Lung (tissue), 12 donors: ENCODE data around the gene MDGA2. TPM values are rescaled to one million over a fixed set of nuclear protein-coding genes. Genes with fewer than 3 reads are reported as not detected.

Experiments
- ATAC-seq: fragments of 200-7000 bp; cut with Tn5 transposase; one replicate; pipeline ENCODE4 v1.9.1; 2020; ENCODE audit warnings: moderate number of reproducible peaks; ENCODE audit not compliant: insufficient read depth, low FRiP score
- DNase-seq, 3 donors: peaks; one replicate each; pipeline ENCODE4 v3.0.0-alpha.2; 2013 to 2017
- H3K27ac ChIP-seq, 2 donors: one replicate each; pipeline ENCODE4 v1.5.1; 2013; ENCODE audit warnings: mild to moderate bottlenecking in 2 of 2, moderate library complexity in 2 of 2, control low read depth in 1 of 2, inconsistent platforms in 1 of 2, low read depth in 1 of 2, low read length in 1 of 2
- H3K27me3 ChIP-seq, 3 donors: one replicate each; pipeline ENCODE4 v1.5.1; 2013; ENCODE audit warnings: low read length in 2 of 3; ENCODE audit not compliant: control insufficient read depth in 3 of 3, insufficient read depth in 3 of 3
- H3K36me3 ChIP-seq, 4 donors: one replicate each; pipeline ENCODE4 v1.5.1; 2013; ENCODE audit warnings: low read length in 4 of 4, mild to moderate bottlenecking in 1 of 4, moderate library complexity in 1 of 4; ENCODE audit not compliant: control insufficient read depth in 4 of 4, insufficient read depth in 4 of 4
- H3K4me1 ChIP-seq, 5 donors: one replicate each; pipeline ENCODE4 v1.5.1; 2013; ENCODE audit warnings: low read length in 5 of 5, mild to moderate bottlenecking in 2 of 5, moderate library complexity in 1 of 5; ENCODE audit not compliant: control insufficient read depth in 5 of 5, insufficient read depth in 5 of 5
- H3K4me3 ChIP-seq: one replicate; pipeline ENCODE4 v1.5.1; 2013; ENCODE audit warnings: mild to moderate bottlenecking, control low read depth, moderate library complexity
- H3K9ac ChIP-seq, 2 donors: one replicate each; pipeline ENCODE4 v1.5.1; 2013; ENCODE audit warnings: low read length in 2 of 2, control low read depth in 1 of 2; ENCODE audit not compliant: insufficient read depth in 1 of 2
- H3K9me3 ChIP-seq, 4 donors: one replicate each; pipeline ENCODE4 v1.5.1; 2013; ENCODE audit warnings: low read length in 3 of 4, mild to moderate bottlenecking in 1 of 4, moderate library complexity in 1 of 4; ENCODE audit not compliant: control insufficient read depth in 4 of 4, insufficient read depth in 3 of 4
- WGBS, 2 donors: extraction: QIAGEN DNeasy Blood & Tissue Kit; methylation state at CpG; one replicate each; pipeline ENCODE4 v1.1.7; 2013; 5-methylcytosine and 5-hydroxymethylcytosine counted together
- polyA plus RNA-seq, 2 donors: library from polyadenylated mRNA; stranded (reverse); fragments of 200-250 nt; gene quantifications; one replicate each; pipeline ENCODE4 v1.2.1, GENCODE V29; 2013
- total RNA-seq, 2 donors: library from RNA; depleted of rRNA in 1 of 2; stranded (reverse); fragments of >200 nt in 1 of 2; gene quantifications; one replicate each; pipeline ENCODE4 v1.2.1, GENCODE V29; 2014 to 2021
- TF ChIP-seq, protein P1 (sequence below): IDR thresholded peaks from 2 replicates; pipeline ENCODE4 v1.5.1; 2012; ENCODE audit warnings: mild to moderate bottlenecking; ENCODE audit errors: control extremely low read depth, extremely low read depth
- donor health status: control.
- donor health status: control.
- donor health status: Bipolar disorder and iron deficiency.
- donor health status: healthy.
- donor health status: DM: yes; HTN: yes; CAD: no.

The MDGA2 gene
- total and polyA plus RNA-seq, 4 donors: 0.03 to 3.2 TPM; not detected in 2

DNA sequence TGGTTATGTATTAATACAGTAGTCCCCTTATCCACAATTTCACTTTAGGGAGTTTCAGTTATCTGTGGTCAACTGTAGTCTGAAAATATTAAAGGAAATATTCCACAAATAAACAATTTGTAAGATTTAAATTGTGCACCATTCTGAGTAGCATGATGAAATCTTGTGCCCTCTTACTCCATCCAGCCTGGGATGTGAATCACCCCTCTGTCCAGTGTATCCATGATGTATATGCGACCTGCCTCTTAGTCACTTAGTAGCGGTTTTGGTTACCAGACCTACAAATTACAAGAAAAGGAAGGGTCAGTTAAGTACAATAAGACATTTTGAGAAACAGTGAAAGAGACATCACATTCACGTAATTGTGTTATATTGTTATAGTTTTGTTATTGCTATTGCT, 39.9 kb upstream of the MDGA2 start:
- DNase-seq: no peak
- WGBS, 2 donors: 92 to 95% methylated on average over 3 of the region's 3 CpGs
- no peaks in the 10 kb centered on the region for H3K27me3 ChIP-seq
- H3K9ac ChIP-seq: no peak overlapping the region
- TF ChIP-seq, protein P1, sequence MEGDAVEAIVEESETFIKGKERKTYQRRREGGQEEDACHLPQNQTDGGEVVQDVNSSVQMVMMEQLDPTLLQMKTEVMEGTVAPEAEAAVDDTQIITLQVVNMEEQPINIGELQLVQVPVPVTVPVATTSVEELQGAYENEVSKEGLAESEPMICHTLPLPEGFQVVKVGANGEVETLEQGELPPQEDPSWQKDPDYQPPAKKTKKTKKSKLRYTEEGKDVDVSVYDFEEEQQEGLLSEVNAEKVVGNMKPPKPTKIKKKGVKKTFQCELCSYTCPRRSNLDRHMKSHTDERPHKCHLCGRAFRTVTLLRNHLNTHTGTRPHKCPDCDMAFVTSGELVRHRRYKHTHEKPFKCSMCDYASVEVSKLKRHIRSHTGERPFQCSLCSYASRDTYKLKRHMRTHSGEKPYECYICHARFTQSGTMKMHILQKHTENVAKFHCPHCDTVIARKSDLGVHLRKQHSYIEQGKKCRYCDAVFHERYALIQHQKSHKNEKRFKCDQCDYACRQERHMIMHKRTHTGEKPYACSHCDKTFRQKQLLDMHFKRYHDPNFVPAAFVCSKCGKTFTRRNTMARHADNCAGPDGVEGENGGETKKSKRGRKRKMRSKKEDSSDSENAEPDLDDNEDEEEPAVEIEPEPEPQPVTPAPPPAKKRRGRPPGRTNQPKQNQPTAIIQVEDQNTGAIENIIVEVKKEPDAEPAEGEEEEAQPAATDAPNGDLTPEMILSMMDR: no peak
- ATAC-seq: no peak
- H3K4me1 ChIP-seq: no peaks in the 10 kb centered on the region
- H3K36me3 ChIP-seq: no peaks in the 10 kb centered on the region
- H3K9me3 ChIP-seq: peaks cover 0 to 2% (median 0%) of the 10 kb centered on the region in 4 donors
- H3K27ac ChIP-seq: no peak overlapping the region
- H3K4me3 ChIP-seq: no peak overlapping the region

DNA sequence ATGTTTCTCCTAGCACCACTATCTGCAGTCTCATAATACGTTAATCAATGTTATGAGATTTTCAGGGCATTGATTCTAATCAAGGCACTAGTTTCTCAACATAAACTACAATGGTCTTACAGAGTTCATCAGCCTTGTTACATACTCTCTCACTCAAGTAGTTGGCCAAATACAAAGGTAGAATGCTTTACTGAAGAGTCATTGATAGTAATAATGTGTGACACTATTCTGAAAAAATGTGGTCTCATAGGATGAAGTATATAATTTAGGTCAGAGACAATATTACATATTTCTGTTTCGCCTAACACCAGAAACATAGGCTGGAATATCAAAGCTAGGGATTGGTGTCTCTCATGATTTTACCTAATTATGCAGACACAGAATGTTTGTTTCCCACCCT, 35.2 kb upstream of the MDGA2 start:
- no peak for DNase-seq

DNA sequence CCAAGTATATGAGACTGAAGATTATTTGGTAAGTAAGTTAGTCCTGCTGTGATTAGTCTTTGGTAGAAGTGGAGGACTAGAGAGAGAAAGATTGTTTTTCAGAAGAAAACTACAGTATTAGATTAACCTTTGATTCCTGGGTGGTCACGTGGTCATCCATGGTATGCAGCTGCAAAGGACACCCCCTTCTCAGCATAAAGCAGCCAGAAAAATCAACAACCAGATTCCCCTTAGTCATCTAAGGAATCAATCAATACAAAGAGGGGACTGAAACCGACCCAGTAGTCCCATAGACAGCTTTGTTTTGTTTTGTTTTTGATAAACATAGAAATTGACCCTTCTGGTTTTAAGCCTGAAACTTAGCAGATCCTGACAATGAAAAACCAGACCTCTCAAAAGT, 30.3 kb upstream of the MDGA2 start:
- 62 to 85% methylated on average over 2 of the region's 2 CpGs for WGBS, 2 donors
- DNase-seq: no peak
- Histone ChIP-seq H3K9me3 (no peaks in the 10 kb centered on the region), H3K4me1 (no peaks in the 10 kb centered on the region), H3K27ac (no peak overlapping the region), H3K9ac (no peak overlapping the region), H3K27me3 (no peaks in the 10 kb centered on the region), H3K4me3 (no peak overlapping the region), H3K36me3 (no peaks in the 10 kb centered on the region)
- ATAC-seq: no peak
- TF ChIP-seq, protein P1: no peak

More for the DNA sequence above, 35.2 kb upstream of the MDGA2 start:
- Histone ChIP-seq H3K4me3 (no peak overlapping the region), H3K36me3 (no peaks in the 10 kb centered on the region), H3K4me1 (no peaks in the 10 kb centered on the region), H3K9ac (no peak overlapping the region), H3K27me3 (no peaks in the 10 kb centered on the region), H3K9me3 (no peaks in the 10 kb centered on the region), H3K27ac (no peak overlapping the region)
- 88 to 90% methylated on average over 2 of the region's 2 CpGs for WGBS, 2 donors
- no peak for ATAC-seq
- TF ChIP-seq, protein P1: no peak

DNA sequence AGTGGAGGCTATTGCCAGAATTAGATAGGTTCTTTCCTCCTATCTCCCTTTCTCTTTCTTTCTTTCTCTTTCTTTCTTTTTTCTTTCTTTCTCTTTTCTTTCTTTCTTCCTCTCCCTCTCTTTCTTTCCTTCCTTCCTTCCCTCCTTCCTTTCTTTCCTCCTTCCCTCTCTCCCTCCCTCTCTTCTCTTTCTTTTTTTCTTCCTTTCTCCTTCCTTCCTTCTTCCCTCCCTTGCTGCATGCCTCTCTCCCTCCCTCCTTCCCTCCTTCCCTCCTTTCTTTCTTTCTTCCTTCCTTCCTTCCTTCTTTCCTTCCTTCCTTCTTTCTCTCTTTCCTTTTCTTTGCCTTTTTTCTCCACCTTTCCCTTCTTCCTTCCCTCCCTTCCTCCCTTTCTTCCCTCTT, 16.4 kb upstream of the MDGA2 start:
- Histone ChIP-seq H3K27me3 (no peaks in the 10 kb centered on the region), H3K9me3 (no peaks in the 10 kb centered on the region), H3K36me3 (no peaks in the 10 kb centered on the region), H3K4me1 (no peaks in the 10 kb centered on the region), H3K27ac (no peak overlapping the region), H3K4me3 (no peak overlapping the region), H3K9ac (no peak overlapping the region)
- TF ChIP-seq, protein P1: no peak
- DNase-seq (no peak), ATAC-seq (no peak)
